Frontal cortex (tissue), 4 donors: ENCODE data around the gene FBXW11. TPM values are rescaled to one million over a fixed set of nuclear protein-coding genes. Genes with fewer than 3 reads are reported as not detected.
"Not testable (repeated sequence)": the region's sequence is repeated elsewhere in the genome, so short reads cannot be mapped to it uniquely, and the experiment has no call there.

Source experiments
- DNase-seq, 2 donors: peaks; one replicate each; pipeline ENCODE4 v3.0.0; 2012; ENCODE audit warnings: low spot score in 2 of 2
- FAIRE-seq: peaks from 2 replicates; lab custom pipeline; 2012; peaks lifted over from hg19 to GRCh38; lab: Jason Lieb, UNC
- total RNA-seq: library from RNA; depleted of rRNA; stranded (reverse); fragments of >200 nt; gene quantifications from one replicate; pipeline ENCODE4 v1.2.3, GENCODE V29; 2014
- donor health status: control.
- donor health status: control.
- donor health status: control.

Gene FBXW11
- total RNA-seq, 1 donor from 2014 or later, result 159 TPM

DNA sequence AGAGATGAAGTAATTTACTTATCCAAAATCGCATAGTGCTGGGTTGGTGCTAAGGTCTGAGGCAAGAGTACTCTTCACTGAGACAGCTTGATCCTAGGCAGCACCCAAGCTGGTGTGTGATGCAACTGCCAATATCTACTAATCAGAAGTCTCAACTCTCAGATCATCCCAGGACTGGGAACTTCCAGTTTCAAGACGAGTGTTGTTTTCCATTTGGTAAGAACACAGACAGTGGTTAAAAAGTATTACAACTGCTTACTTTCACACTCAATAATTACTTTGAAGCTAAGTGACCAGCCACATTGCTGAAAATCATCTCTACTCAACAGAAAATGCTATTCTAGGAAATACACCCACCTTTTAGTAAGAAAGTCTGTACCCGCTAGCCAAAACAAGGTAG, 45.3 kb downstream of the FBXW11 start:
- DNase-seq (no peak), FAIRE-seq (no peak)

DNA sequence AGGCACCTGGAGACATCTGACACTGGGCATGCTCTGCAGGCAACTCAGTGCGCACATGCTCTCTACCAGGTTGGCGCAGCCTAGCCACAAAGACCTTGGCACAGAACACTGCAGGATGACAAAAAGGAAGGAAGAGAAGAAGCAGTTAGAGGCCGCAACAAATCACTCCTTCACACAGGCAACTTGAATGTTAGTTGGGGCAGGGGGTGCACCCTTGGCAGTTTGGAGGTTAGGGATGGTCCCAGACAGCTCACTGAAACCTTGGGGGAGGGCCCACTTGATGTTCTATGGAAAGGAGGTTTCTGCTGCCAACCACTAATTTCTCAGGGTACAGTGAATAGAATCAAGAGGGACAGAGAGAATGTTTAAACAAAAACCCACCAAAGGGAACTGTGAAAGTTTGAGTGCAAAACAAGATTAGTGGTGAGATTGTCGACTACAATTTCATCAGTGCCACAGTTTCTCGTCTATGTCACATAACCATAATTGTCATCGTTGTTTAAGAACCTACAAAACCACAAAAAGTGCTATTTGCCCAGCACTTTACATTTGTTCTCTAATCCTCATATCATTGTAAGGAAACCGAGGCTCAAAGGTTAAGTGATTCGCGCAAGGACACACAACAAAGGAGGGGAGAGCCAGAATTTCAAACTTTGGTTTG, 48.7 kb downstream of the FBXW11 start:
- FAIRE-seq, result no peak
- no peak for DNase-seq

DNA sequence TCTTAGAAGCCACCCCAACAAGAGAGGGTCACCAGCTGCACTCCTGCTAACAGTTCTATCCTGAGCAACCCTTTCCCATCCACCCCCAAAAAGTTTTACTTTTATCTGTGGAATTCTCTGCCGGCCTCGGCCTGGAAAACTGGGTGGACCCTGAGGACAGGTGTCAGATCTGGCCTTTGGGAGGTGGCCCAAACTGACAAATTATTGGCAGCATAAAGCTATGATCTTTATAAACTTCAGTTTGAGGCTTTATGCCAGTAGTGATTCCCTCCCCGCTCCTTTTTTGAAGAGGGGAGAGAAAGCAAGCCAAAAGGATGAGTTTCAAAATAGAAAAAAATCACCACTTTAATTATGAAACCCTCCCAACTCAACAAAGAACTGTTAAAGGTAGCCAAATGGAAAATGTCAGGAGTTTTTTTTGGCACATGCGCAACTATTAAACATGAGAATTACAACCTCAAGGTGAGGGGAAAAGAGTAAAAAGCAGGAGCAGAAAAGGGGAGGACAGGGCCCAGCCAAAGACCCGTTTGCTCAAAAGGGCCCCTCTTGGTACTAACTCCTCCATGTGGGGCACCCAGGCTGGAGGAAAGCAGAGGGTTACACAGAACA, 49.4 kb downstream of the FBXW11 start:
- FAIRE-seq (no peak), DNase-seq (no peak)

DNA sequence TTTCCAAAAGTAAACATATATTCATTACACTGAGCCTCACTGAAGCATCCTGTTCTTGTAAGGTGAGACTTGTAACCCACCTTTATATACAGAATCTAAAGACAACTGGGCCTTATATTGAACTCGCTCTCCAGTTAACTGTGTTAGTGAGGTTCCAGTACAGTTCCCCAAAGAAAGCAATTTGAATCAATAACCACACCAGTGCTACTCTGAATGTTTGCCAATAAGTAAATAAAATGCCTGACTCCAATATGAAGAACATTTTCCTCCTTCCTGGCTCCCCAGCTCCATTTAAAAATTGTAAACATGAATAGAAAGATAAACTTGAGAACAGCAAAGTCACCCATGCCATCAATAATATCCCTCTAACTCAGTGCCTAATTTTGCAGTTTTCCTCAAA, 50.1 kb downstream of the FBXW11 start:
- FAIRE-seq, result no peak
- DNase-seq, result no peak

DNA sequence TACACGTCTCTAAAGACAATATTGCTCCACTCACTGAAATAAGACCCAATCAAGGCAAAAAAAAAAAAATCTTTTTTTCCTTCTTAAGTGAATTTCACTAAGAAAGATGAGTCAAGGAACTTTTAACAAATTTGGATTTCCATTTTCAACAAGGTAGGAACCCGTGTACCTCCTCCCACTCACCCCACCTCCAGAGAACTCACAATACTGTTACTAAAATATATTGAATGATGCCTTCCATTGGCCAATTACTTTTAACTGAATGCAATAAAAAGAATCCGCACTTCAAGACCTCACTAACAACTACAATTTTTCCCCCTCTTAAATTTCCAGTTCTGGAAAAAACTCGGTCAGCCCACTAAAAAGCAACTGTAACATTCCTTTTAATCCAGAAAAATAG, 50.7 kb downstream of the FBXW11 start:
- DNase-seq (no peak), FAIRE-seq (no peak)

DNA sequence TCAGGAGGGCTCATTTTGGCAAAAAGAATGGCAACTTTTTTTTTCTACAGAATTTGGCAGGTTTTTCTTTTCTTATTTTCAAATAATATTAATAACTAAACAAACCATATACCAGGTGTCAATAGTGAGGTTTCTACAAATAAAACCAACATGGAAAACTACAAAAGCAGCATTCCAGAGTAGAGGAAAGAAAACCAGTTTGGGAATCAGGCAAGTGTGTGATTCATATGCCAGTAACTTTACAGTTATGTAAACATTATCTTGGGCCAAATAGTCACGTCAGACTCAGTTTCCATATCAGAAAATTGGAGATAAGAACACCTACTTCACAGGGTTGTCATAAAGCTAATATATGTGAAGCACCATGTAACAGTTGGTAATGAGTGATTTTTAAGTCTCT, 51.7 kb downstream of the FBXW11 start:
- no peak for FAIRE-seq
- no peak for DNase-seq

DNA sequence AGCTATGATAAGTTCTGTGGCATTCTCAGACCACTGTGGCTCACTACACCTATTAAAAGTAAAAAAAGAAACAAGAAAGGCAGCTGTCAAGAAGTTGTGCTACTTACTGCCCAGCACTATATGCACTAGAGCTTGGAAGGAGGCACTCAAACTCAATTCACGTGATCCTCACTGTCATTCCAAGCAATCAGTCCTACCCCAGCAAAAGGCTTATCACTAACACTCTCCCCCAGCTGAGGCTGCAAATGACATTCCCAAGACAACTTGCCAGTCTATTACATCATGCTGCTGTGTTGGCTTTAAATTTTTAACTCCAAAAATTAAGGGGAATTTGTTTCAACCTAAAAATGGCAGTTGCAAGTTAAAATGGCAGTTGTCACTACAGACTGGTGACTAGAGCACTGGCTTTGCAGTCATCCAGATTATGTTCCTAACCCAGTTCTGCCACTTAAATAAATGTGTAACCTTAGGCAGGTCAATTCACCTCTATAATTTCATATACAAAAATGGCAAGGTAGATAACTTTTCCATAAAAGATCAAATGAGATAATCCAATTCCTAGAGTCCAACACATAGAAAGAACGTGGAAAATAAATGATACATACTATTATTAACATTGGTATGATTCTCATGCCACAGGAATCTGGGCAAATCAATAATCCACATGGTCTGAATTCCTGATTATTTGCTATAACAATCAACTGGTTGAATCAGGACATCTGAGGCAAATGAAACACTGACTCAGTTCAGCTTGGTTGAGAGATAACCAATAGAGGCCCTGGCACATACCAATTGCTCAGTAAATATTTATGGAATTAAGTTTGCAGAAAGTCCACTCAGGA, 52.4 kb downstream of the FBXW11 start:
- FAIRE-seq, result no peak
- DNase-seq, result no peak

DNA sequence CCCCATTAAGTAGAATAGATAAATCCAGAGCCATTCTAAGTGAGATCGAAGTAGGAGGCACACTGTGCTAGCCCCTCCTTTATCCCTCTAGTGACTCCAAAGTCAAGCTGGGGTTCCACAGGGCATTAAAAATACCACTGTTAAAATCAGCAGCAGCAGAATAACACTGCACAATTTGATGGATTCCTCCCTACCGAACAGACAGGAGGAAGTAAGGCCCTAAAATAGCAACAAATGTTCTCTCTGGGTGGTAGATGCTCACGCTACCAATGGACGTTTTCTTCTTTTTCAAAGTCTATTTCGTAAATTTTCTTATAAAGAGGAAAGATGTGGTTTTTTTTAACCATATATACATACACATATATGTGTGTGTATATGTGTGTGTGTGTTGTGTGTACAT, 54.4 kb downstream of the FBXW11 start:
- FAIRE-seq, result no peak
- DNase-seq, result no peak

DNA sequence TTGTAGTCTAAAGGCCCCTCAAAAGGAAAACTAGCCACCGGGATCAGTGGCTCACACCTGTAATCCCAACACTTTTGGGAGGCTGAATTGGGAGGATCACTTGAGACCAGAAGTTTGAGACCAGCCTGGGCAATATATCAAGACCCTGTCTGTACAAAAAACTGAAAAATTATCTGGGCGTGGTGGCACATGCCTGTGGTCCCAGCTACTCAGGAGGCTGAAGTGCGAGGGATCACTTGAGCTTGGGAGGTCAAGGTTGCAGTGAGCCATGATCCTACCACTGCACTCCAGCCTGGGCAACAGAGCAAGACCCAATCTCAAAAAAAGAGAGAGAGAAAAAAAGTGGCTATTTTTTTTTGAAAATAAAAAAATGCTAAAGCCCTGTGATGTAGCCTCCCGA, 55.2 kb downstream of the FBXW11 start:
- FAIRE-seq (no peak), DNase-seq (no peak)

DNA sequence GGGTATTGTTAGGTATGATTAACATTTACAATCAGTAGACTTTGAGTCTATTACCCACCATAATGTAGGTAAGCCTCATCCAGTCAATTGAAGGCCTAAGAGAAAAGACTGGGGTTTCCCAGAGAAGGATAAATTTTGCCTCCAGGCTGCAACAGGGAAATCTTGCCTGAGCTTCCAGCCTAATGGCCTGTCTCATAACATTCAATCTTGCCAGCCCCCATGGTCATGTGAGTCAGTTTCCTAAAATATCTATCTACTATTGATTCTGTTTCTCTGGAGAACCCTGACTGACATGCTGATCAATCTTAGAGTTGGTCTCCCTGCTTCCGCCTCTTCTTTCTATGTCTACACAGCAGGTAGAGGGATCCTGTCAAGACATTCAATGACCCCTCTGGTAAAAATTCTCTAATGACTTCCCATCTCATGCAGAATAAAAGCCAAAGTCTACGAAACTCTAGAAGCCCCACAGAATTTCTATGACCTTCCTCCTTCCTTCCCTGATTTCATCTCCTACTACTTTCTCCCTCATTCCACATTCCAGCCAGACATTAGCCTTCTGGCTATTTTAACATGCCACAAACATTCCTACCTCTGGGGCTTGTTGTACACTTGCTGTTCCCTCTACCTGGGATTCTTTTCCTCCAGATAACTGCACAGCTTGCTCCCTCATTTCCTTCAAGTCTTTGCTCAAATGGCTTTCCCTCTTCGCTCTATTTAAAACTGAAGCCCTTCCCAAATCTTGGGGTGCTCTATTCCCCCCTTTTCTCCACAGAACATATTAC, 60.2 kb downstream of the FBXW11 start:
- no peak for DNase-seq
- no peak for FAIRE-seq

DNA sequence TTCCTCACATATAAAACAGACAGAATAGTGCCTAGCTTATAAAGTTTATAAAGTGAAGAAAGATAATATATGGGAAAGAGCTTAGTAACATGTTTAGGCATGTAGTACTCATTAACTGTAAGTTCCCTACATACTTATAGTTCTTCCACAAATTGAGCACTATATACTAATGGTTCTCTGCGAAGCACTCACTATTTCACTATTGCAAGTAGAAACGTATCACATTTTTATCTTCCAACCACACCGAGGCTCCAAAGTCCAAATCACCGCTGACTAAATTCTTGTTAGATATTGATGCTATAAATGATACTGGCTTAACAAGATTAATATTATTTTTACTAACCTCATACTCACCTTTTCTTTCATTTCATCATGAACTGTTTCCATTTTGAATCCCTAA, 61.0 kb downstream of the FBXW11 start:
- FAIRE-seq, result no peak
- no peak for DNase-seq

DNA sequence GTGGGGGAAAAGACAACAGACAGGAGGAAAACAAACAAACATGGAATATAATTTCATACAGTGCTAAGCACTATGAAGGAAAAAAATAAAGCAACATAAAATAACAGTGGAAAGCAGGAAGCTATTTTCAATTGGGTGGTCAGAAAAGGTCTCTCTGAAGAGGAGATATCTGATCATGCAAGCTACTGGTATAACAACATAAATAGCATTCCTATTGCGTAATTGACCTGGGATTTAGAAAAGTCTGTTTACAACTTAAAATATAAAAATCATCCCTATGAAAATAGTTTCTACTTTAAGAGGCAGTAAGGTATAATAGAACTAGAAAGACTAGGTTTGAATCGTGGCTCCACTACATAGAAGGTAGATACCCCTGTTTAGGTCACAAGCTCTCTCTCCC, 61.4 kb downstream of the FBXW11 start:
- FAIRE-seq, result no peak
- no peak for DNase-seq

DNA sequence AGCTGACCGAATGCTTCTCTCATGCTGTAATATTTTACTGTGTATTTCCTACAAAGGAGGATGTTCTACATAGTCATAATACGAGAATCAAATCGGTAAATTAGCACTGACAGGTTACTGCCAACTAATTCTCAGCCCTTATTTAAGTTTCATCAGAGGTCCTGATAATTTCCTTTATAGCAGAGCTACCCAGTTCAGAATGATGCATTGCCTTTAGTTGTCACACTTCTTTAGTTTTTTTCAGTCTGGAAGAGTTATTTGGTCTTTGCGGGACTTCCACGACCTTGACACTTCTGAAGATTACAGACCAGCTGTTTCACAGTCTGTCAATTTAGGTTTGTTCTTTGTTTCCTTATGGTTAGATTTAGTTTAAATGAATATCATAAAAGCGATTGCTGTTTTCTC, 64.3 kb downstream of the FBXW11 start:
- not testable (repeated sequence) for FAIRE-seq, DNase-seq

DNA sequence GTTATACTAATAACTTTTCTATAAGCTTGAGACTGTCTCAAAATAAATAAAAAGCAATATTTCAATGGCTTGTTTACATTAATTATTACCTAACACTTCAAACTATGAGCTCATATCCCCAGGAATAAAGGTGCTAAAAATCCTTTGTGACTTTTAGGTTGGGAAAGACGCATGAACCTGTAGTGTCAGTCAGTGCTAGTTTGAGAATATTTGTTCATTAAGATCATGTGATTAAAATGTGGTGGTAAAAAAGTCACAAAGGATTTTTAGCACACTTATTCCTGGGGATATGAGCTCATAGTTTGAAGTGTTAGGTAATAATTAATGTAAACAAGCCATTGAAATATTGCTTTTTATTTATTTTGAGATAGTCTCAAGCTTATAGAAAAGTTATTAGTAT, 64.8 kb downstream of the FBXW11 start:
- not testable (repeated sequence) for DNase-seq, FAIRE-seq

DNA sequence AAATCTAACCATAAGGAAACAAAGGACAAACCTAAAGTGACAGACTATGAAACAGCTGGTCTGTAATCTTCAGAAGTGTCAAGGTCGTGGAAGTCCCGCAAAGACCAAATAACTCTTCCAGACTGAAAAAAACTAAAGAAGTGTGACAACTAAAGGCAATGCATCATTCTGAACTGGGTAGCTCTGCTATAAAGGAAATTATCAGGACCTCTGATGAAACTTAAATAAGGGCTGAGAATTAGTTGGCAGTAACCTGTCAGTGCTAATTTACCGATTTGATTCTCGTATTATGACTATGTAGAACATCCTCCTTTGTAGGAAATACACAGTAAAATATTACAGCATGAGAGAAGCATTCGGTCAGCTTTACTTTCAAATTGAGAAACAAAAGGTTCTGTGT, 65.2 kb downstream of the FBXW11 start:
- not testable (repeated sequence) for DNase-seq, FAIRE-seq

DNA sequence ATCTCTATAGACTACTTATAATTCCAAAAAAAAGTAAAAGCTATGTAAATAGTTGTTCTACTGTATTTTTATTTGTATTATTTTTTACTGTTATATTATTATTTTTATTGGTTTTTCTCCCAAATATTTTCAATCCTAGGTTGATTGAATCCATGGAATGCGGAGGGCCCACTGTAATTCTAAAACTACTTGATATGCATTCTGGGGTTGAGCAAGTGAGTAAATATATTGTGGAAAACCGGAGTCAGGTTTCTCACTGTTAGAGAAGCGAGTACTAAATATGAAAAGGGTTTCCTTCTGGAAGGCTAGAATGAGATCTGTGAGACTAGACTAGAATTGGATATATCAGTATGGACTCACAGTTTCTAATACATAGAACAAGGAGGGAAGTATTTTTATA, 66.5 kb downstream of the FBXW11 start:
- DNase-seq (no peak), FAIRE-seq (no peak)

DNA sequence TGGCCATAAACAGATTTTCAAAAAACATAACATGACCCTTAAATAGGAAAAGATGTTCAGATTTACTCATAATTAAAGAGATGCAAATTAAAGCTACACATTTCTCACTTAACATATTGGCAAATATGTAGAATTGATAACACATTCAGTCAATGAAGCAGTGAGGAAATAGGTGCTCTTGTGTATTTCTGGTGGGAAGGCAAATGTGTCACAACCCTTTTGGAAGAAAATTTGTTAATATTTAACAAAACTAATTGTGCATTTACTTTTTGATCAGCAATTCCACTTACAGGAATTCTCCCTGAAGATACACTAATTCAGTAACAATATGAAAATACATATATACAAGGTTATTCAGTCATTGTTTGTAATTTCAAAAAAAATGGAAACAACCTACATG, 68.1 kb downstream of the FBXW11 start:
- FAIRE-seq, result no peak
- no peak for DNase-seq

DNA sequence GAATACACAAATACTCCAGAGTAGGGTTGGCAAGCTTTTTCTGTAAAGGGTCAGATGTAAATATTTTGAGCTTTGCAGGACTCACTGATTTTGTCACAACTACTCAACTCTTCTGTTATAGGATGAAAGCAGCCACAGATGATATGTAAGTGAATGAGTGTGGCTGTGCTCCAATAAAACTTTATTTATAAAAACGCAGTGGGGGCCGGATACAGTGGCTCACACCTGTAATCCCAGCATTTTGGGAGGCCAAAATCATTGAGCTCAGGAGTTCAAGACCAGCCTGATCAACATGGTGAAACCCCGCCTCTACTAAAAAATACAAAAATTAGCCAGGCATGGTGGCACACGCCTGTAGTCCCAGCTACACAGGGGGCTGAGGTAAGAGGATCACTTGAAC, 69.1 kb downstream of the FBXW11 start:
- DNase-seq (no peak), FAIRE-seq (no peak)

DNA sequence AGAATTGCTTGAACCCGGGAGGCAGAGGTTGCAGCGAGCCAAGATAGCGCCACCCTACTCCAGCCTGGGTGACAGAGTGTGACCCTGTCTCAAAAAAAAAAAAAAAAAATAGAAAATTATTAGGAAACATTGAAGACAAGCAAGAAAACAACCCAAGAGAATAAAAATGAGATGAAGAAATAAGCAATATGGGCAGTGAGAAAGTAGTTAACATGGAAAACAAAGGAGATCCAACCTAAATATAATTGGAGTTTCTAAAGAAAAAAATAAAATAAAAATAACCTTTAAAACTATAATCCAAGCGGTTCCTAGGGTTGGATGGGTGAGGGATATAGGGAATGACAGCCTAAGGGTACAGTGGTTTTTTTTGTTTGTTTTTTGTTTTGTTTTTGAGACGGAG, 71.9 kb downstream of the FBXW11 start:
- FAIRE-seq, result no peak
- no peak for DNase-seq

DNA sequence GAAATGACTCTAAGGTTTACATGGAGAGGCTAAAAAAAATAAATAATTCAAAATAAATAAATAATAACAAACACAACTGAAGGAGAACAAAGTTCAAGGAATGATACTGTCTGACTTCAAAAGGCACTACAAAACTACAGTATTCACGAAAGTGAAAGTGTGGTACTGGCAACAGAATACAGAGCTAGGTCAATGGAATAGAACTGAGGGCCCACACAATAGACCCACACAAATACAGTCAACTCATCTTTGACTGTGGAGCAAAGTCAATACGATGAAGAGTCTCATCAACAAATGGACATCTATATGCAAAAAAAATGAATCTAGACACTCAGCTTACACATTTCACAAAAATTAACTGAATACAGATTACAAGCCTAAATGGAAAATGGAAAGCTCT, 75.3 kb downstream of the FBXW11 start:
- DNase-seq (no peak), FAIRE-seq (no peak)
